Posterior cingulate gyrus (tissue), 11 donors: ENCODE data around the gene ADAP1.
A peak's percentile ranks its signal among the peaks of the same experiment; 100 is the strongest.

Experiments
- DNase-seq, 10 donors: peaks; one replicate each; pipeline versions ENCODE4 v3.0.0 to v3.0.0-alpha.2; 2020 to 2021; ENCODE audit warnings: mixed read lengths in 3 of 10
- intact Hi-C: fragments of 100-400 bp; cut with DNase I; formaldehyde crosslinking; loops from one replicate; pipeline ENCODE4 v1.15.1; 2023

The ADAP1 gene

GRCh38 chr7:990352-990932, 36.0 kb upstream of the ADAP1 start:
- intact Hi-C loops: loop anchor here (5.0 kb wide), 1 partner anchor 152 kb away; no protein-coding TSS in a partner anchor
- no peak for DNase-seq

GRCh38 chr7:988963-989529, 34.6 kb upstream of the ADAP1 start:
- DNase-seq: no peak
- intact Hi-C loops: no loop called here

- intact Hi-C loops: no loop called here
- no peak for DNase-seq
These were observed 34.0 kb upstream of the ADAP1 start for GRCh38 chr7:988426-988911.

- intact Hi-C loops: no loop called here
- DNase-seq: no peak
These were observed 33.4 kb upstream of the ADAP1 start for GRCh38 chr7:987909-988308.

- intact Hi-C loops: no loop called here
- DNase-seq: no peak
These were observed 32.6 kb upstream of the ADAP1 start for GRCh38 chr7:986766-987751.

- intact Hi-C loops: no loop called here
These were observed 31.6 kb upstream of the ADAP1 start for GRCh38 chr7:985915-986741.

GRCh38 chr7:985127-985416, 30.6 kb upstream of the ADAP1 start:
- DNase-seq: no peak
- intact Hi-C loops: no loop called here

More at GRCh38 chr7:985915-986741, 31.6 kb upstream of the ADAP1 start:
- DNase-seq: no peak

- intact Hi-C loops: no loop called here
- DNase-seq: no peak
These were observed 30.1 kb upstream of the ADAP1 start for GRCh38 chr7:984361-985126.

- no peak for DNase-seq
- intact Hi-C loops: no loop called here
These were observed 29.2 kb upstream of the ADAP1 start for GRCh38 chr7:983616-984071.

- intact Hi-C loops: no loop called here
These were observed 28.6 kb upstream of the ADAP1 start, which contains the start of gene CYP2W1 for GRCh38 chr7:983004-983615. Gene CYP2W1 (plus strand): TSS chr7:983181. CDS start chr7:983212, 31 bp downstream.

GRCh38 chr7:982511-983003, 28.1 kb upstream of the ADAP1 start:
- intact Hi-C loops: no loop called here
- no peak for DNase-seq

More at GRCh38 chr7:983004-983615, 28.6 kb upstream of the ADAP1 start, which contains the start of gene CYP2W1:
- no peak for DNase-seq

- intact Hi-C loops: no loop called here
- no peak for DNase-seq
These were observed 27.5 kb upstream of the ADAP1 start for GRCh38 chr7:981793-982510.

GRCh38 chr7:979886-980571, 25.5 kb upstream of the ADAP1 start:
- intact Hi-C loops: no loop called here
- DNase-seq: no peak

- intact Hi-C loops: no loop called here
- DNase-seq: no peak
These were observed 24.7 kb upstream of the ADAP1 start for GRCh38 chr7:979151-979550.

GRCh38 chr7:978416-979091, 24.1 kb upstream of the ADAP1 start:
- DNase-seq: peak in 1 of 10 donors; percentile 74
- intact Hi-C loops: no loop called here

- intact Hi-C loops: no loop called here
- DNase-seq: no peak
These were observed 23.5 kb upstream of the ADAP1 start for GRCh38 chr7:978049-978346.

- DNase-seq: peak in 4 of 10 donors; percentile 42 to 90 (median 52)
These were observed 23.0 kb upstream of the ADAP1 start for GRCh38 chr7:977326-978048.

More at GRCh38 chr7:977326-978048, 23.0 kb upstream of the ADAP1 start:
- intact Hi-C loops: no loop called here
